Esophagus squamous epithelium (tissue), 4 donors: ENCODE measurements around the gene CCDC68.

Experiments
- CTCF ChIP-seq, 6 experiments: fragments of 450-650 bp in 4 of 6; fragments of 200-600 bp in 2 of 6; sonication (generic) in 2 of 6; IDR thresholded peaks; one replicate each; pipeline ENCODE4 v1.5.1; 2016 to 2019; ENCODE audit warnings: antibody characterized with exemption in 6 of 6, mild to moderate bottlenecking in 4 of 6, moderate library complexity in 4 of 6
- POLR2A ChIP-seq, 4 donors: fragments of 450-650 bp; IDR thresholded peaks; one replicate each; pipeline ENCODE4 v1.6.1; 2017; ENCODE audit warnings: antibody characterized with exemption in 4 of 4, mild to moderate bottlenecking in 4 of 4, moderate library complexity in 3 of 4

- peak; percentile 14 to 77 (median 62) for TF ChIP-seq CTCF (IDR thresholded peaks at IDR 0.05)
- no peak for TF ChIP-seq POLR2A (IDR thresholded peaks at IDR 0.05)
Observed at GRCh38 chr18:54983041-54983686, 23.9 kb upstream of the CCDC68 start.
